ENCODE results near the gene ITGB3. TPM values are rescaled to one million over a fixed set of nuclear protein-coding genes. Genes with fewer than 3 reads are reported as not detected.

ITGB3 gene
- total RNA-seq, 1 donor = 39.8 TPM

DNA sequence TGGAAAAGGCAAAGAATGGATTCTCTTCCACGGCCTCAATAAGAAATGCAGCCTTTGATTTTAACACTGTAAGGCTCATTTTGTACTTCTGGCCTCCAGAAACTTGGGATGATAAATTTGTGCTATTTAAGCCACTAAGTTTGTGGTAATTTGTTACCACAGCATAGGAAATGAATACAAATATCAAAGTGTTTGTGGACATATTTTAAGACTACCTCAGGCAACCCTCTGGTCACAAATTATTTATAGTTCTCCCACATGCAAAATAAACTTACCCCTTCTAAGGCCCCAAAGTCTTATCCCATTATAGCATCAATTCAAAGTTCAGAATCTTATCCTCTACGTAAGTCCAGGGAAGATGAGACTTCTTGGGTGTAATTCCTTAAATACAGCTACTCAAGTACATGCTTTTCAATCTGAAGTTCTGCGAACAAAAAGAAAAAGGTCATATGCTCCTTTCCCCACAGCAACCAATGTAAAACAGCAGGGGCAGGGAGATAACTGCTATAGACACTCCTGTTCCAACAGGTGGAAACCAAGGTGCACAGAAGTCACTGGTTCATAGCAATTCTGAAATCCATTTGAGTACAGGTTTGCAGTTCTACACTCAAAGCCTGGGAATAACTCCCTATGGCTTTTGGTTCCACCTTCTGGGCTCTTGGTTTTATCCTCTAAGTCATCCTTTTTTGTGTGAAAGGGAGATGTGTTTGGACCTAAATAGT lies 64.7 kb downstream of the ITGB3 start:
- H3K4me1 ChIP-seq (ENCODE audit: insufficient read depth, low read length) = peaks cover 36% of the 10 kb centered on the region
- H3K9me3 ChIP-seq (ENCODE audit: low read depth, low read length) = no peaks in the 10 kb centered on the region
- DNase-seq (ENCODE audit: insufficient read length, low spot score, missing footprints) = no peak
- H3K79me2 ChIP-seq (ENCODE audit: insufficient read depth, low read length) = no peaks in the 10 kb centered on the region
- H3K4me3 ChIP-seq (ENCODE audit: insufficient read depth, low read length) = no peak overlapping the region
- H3K27me3 ChIP-seq (ENCODE audit: insufficient read depth, low read length) = no peaks in the 10 kb centered on the region
- H3K27ac ChIP-seq (ENCODE audit: low read depth, low read length) = no peak overlapping the region
- H4K20me1 ChIP-seq (ENCODE audit: insufficient read depth, low read length) = no peaks in the 10 kb centered on the region
- TF ChIP-seq, protein P1, sequence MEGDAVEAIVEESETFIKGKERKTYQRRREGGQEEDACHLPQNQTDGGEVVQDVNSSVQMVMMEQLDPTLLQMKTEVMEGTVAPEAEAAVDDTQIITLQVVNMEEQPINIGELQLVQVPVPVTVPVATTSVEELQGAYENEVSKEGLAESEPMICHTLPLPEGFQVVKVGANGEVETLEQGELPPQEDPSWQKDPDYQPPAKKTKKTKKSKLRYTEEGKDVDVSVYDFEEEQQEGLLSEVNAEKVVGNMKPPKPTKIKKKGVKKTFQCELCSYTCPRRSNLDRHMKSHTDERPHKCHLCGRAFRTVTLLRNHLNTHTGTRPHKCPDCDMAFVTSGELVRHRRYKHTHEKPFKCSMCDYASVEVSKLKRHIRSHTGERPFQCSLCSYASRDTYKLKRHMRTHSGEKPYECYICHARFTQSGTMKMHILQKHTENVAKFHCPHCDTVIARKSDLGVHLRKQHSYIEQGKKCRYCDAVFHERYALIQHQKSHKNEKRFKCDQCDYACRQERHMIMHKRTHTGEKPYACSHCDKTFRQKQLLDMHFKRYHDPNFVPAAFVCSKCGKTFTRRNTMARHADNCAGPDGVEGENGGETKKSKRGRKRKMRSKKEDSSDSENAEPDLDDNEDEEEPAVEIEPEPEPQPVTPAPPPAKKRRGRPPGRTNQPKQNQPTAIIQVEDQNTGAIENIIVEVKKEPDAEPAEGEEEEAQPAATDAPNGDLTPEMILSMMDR (IDR thresholded peaks at IDR 0.05; ENCODE audit: extremely low read depth, low read depth, low read length) = no peak
- no peak overlapping the region for H2AFZ ChIP-seq (ENCODE audit: low read length)
- no peaks in the 10 kb centered on the region for H3K36me3 ChIP-seq (ENCODE audit: insufficient read depth, low read length)
- no peak overlapping the region for H3K4me2 ChIP-seq (ENCODE audit: insufficient read depth, low read length)

DNA sequence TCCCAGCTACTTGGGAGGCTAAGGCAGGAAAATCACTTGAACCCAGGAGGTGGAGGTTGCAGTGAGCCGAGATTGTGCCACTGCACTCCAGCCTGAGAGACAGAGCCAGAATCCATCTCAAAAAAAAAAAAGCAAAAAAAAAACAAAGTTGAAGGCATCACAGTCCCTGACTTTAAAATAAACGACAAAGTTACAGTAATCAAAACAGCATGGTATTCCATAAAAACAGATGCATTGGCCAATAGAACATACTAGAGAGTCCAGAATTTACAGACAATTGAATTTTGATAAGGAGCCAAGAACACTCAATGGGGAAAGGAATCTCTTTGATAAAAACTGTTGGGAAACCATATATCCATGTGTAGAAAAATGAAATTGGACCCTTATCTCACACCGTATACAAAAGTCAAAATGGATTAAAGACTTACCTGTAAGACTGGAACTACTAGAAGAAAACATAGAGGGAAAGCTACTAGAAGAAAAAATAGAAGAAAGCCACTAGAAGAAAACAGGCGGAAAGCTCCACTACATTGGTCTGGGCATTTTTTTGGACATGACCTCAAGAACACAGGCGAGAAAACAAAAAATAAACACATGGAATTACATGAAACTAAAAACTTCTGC lies 67.4 kb downstream of the ITGB3 start:
- H3K4me3 ChIP-seq (ENCODE audit: insufficient read depth, low read length) = no peak overlapping the region
- no peaks in the 10 kb centered on the region for H3K27me3 ChIP-seq (ENCODE audit: insufficient read depth, low read length)
- no peaks in the 10 kb centered on the region for H4K20me1 ChIP-seq (ENCODE audit: insufficient read depth, low read length)
- H3K27ac ChIP-seq (ENCODE audit: low read depth, low read length) = no peak overlapping the region
- TF ChIP-seq, protein P1 (IDR thresholded peaks at IDR 0.05; ENCODE audit: extremely low read depth, low read depth, low read length) = no peak
- H3K9me3 ChIP-seq (ENCODE audit: low read depth, low read length) = no peaks in the 10 kb centered on the region
- no peak overlapping the region for H2AFZ ChIP-seq (ENCODE audit: low read length)
- H3K4me1 ChIP-seq (ENCODE audit: insufficient read depth, low read length) = peaks cover 27% of the 10 kb centered on the region
- no peaks in the 10 kb centered on the region for H3K79me2 ChIP-seq (ENCODE audit: insufficient read depth, low read length)
- H3K36me3 ChIP-seq (ENCODE audit: insufficient read depth, low read length) = no peaks in the 10 kb centered on the region
- H3K4me2 ChIP-seq (ENCODE audit: insufficient read depth, low read length) = no peak overlapping the region
- DNase-seq (ENCODE audit: insufficient read length, low spot score, missing footprints) = no peak

DNA sequence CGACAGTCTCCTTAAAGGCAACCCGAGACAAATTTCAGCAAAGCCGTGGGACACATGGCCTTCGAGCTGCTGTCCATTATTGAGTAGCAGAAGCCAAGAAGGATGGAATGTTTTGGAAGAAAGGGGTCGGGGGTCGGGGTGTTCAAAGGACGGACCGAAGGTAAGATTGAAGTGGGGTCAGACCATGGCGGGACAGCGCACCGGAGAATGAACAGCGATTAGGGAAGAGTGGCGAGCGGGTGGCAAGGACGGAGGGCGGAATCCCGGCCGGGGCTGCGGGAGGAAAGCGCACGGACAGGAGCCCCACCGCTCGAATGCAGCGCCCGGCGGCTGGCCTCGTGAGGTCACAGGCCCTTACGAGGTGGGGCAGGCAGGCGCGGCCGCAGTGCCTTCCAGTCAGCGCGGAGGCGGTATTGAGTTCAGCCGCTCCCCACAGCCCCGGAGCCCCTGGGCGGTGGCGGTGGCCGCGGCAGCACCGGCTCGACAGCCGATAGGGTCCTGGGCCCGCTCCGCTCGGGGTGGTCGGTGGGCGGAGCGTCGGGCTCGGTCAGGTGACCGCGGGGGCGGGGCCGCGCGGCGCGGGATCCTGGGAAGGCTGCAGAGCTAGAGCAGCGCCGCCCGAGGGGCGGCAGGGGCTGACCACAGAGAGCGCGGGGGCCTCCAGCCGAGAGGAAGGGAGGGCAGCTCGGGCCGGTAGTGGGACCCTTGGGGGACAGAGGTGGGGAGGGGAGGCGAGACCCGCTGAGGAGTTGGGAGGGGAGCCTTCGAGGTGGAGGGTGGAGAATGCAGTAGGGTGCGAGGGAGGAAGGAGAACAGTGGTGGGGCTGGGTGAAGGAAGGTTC lies 70.0 kb downstream of the ITGB3 start, which contains the start of gene EFCAB13:
TSS of gene EFCAB13 (plus strand) at position 574 of the 842 bp plus-strand sequence. CDS start 4,399 bp downstream, outside the sequence.
- peak within 1 kb of the TSS; percentile 85 for H3K4me3 ChIP-seq (ENCODE audit: insufficient read depth, low read length)
- peak within 1 kb of the TSS; percentile 98 for H3K4me2 ChIP-seq (ENCODE audit: insufficient read depth, low read length)
- peak; percentile 94 for DNase-seq (ENCODE audit: insufficient read length, low spot score, missing footprints)
- TF ChIP-seq, protein P1 (IDR thresholded peaks at IDR 0.05; ENCODE audit: extremely low read depth, low read depth, low read length) = no peak
- no peaks in the 10 kb centered on the region for H3K79me2 ChIP-seq (ENCODE audit: insufficient read depth, low read length)
- peak within 1 kb of the TSS; percentile 56 for H3K27ac ChIP-seq (ENCODE audit: low read depth, low read length)
- no peaks in the 10 kb centered on the region for H3K36me3 ChIP-seq (ENCODE audit: insufficient read depth, low read length)
- peak within 1 kb of the TSS; percentile 97 for H2AFZ ChIP-seq (ENCODE audit: low read length)
- no peaks in the 10 kb centered on the region for H4K20me1 ChIP-seq (ENCODE audit: insufficient read depth, low read length)
- no peaks in the 10 kb centered on the region for H3K27me3 ChIP-seq (ENCODE audit: insufficient read depth, low read length)
- peaks cover 11% of the 10 kb centered on the region for H3K4me1 ChIP-seq (ENCODE audit: insufficient read depth, low read length)
- no peaks in the 10 kb centered on the region for H3K9me3 ChIP-seq (ENCODE audit: low read depth, low read length)
